Activated CD4-positive, alpha-beta T cell treated with anti-CD3 and anti-CD28 coated beads, Interleukin-2, amount 50 U/mL, for 16 hours (primary cell): ENCODE measurements around the gene DENND4A.
"Not testable (repeated sequence)": the region's sequence is repeated elsewhere in the genome, so short reads cannot be mapped to it uniquely, and the experiment has no call there.

ENCODE experiments used
- DNase-seq: peaks from one replicate; pipeline ENCODE4 v3.0.0-alpha.2; 2020

DENND4A gene

GRCh38 chr15:65787260-65787659, 4.8 kb downstream of the DENND4A start:
- no peak for DNase-seq

DNA sequence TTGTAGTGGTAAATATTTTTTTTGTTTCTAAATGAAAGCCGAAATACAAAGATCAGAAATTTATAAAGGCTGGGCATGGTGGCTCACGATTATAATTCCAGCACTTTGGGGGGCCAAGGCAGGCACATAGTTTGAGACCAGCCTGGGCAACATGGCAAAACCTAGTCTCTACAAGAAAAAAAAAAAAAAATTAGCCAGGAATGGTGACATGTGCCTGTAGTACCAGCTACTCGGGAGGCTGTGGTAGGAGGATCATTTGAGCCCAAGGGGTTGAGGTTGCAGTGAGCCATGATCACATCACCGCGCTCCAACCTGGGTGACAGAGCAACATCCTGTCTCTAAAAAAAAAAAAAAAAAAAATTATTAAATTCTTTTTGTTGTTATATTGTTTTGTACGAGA, 6.9 kb downstream of the DENND4A start:
- no peak for DNase-seq

DNA sequence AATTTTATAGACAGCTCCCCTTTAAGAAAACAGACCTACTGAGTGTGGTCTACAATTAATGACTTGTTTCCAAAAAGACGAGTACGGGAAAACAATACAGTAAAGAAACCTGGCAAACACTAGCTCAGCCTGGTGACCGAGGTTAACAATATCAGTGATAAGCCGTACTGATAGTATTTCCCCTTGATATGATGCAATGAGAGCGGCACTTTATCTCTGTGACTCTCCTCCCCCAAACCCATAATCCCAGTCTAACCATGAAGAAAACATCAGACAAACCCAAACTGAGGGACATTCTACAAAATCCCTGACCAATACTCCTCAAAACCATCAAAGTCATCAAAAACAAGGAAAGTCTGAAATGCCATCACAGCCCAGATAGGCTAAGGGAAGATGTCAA, 8.2 kb downstream of the DENND4A start:
- DNase-seq, result no peak

- no peak for DNase-seq
Measured at GRCh38 chr15:65782096-65782495, 10.0 kb downstream of the DENND4A start.

- DNase-seq, result not testable (repeated sequence)
Measured at GRCh38 chr15:65778701-65779100, 13.4 kb downstream of the DENND4A start.

GRCh38 chr15:65778269-65778668, 13.8 kb downstream of the DENND4A start:
- no peak for DNase-seq

DNA sequence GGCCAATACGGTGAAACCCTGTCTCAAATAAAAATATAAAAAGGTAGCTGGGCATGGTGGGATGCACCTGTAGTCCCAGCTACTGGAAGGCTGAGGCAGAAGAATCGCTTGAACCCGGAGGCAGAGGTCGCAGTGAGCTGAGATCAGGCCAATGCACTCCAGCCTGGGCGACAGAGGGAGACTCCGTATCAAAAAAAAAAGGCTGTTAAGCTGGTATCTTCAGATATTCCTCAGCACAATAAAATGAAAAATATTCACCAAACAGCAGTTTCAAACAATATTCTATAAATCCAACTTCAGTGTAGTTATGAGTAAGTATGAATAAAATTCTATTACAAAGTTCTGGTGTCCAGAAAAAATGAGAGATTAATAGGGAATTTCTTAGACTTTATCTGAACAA, 14.2 kb downstream of the DENND4A start:
- DNase-seq, result no peak

GRCh38 chr15:65777053-65777452, 15.0 kb downstream of the DENND4A start:
- no peak for DNase-seq

DNA sequence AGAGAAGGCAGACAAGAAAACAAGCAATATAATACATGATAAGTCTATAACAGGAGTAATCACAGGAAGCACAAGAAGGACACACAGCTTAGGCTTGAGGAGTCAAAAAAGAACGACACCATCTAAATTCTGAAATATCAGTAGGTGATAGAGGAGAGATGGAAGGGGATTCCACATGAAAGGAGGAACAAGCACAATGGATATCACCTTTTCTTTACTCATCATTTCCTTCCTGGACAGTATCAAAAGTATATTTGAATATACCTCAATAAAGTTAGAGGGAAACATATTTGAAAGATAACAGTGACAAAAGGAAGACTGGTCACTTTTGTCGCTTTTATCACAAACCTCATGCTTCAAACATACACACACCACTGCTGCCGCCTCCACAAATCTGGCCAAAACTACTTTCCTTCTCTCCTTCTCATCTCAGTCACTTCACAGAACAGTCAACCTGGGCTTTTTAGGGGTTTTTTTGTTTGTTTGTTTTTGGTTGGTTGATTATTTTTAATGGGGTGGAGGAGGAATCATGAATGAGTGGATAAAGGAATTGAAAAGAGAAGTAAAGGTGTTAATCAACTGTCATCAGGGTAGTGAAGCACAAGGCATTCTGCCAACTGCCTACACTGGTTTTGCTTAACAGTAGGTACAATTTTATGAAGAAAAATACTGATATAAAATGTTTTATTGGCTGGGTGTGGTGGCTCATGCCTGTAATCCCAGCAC, 18.5 kb downstream of the DENND4A start:
- DNase-seq, result peak; percentile 35

DNA sequence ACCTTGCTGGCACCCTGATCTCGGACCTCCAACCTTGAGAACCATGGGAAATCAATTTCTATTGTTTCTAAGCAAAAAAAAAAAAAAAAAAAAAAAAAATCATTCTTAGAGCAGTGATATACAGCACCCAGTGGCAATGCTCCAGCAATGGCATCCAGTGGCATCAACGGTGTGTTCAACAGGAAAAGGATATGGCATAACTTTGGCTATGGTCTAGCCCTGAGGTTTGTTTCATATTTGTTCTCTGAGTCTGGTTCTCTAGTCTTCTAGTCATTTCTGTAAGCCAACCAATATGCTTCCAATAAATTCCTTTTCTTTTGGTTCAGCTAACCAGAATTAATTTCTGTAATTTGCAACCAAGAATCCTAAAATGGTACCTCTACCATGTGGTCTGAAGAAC, 19.2 kb downstream of the DENND4A start:
- DNase-seq, result peak; percentile 40

DNA sequence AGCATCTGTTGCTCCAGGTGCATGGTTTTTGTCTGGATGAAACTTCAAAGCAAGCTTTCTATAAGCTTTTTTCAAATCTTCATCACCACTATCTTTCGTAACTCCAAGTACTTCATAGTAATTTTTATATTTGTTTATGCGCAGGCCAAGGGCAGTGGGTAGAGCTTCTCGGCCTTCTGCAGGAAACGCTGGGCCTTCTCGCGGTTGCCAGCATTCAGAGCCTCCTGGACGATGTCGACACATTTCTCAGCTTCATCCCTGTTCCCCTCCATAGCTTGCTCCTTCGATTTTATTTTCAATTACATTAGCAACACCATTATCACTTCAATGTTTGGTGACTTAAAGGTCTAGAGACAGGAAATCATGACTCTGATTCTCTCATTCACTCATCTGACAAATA, 20.2 kb downstream of the DENND4A start:
- DNase-seq, result no peak

DNA sequence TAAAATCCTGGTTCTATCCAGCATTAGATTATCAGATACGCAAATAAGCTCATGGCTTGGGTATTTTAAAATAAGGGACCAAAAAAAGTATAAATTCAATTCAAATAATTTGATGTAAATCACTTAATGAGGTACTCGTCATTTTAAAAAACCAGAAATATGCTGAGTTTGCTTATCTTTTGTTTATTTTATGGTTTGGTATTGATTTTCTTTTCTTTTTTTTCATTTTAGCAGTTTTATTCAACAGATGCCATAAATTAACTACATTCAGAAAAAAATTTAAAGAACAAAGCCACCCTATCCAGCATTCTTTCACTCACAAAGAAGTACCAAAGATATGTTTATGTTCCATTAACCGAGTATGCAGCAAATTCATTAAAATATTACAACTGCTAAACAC, 22.6 kb downstream of the DENND4A start:
- no peak for DNase-seq

DNA sequence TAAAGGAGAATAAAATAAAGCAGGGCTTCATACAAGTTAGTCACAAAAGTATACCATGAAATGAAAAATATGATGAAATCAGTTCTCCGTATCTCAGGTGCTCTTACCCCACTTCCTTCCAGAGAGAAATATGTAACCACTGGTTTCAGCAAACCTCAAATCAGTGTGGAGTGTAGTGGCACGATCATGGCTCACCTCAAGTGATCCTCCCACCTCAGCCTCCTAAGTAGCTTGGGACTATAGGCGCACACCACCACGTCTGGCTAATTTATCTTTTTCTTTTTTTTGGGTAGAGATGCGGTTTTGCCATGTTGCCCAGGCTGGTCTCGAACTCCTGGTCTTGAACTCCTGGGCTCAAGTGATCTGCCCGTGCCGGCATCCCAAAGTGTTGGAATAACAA, 24.2 kb downstream of the DENND4A start:
- DNase-seq, result peak; percentile 69

- no peak for DNase-seq
Measured at GRCh38 chr15:65767264-65767595, 24.9 kb downstream of the DENND4A start.

- DNase-seq, result no peak
Measured at GRCh38 chr15:65766422-65767263, 25.4 kb downstream of the DENND4A start.

DNA sequence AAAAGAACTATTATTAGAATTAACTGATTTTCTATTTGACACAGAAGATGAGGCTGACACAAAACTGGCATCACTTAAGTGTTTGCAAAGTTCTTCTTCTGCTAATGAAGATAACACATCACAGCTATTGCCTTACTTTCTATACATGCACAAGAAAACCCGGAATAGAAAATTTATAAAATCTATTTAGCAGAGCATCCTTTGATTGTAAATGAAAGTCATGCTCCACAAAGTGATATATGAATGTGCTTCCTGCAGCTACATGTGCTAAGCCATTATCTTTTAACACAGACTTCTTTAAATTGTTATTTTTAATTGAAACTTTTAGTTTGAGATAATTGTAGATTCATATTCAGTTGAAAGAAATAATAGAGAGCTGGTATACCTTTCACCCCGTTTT, 27.0 kb downstream of the DENND4A start:
- no peak for DNase-seq

DNA sequence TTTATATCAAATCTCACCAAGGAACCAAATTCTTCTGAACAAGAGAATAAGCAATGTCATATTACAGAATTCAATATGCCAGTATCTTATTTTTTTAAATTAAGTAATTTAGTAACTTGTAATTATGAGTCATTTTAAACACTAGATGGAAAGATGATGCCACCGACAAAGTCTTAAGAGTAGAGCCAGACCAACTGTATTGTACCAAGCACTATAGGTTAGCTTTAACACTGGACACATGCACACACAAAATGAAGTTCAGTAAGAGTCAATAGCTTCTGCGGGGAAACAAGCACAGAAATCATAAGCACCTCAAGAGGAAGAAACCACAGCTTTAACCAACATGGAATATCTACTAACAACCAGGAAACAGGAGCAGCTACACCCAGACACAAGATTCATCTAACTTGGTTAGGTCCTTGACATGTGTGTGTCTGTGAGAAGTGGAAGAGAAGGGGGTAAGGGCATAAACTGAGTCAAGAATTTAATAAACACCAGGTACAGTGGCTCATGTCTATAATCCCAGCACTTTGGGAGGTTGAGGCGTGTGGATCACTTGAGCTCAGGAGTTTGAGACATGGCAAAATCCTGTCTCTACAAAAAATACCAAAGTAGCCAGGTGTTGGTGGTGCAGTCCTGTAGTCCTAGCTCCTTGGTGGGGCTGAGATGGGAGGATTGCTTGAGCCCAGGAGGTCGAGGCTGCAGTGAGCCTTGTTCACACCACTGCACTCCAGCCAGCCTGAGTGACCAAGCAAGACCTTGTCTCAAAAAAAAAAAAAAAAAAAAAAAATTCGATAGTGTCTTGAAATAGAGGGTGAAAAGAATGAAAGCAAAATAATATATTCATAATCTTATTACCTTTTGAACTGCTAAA, 28.9 kb downstream of the DENND4A start:
- peak; percentile 31 for DNase-seq

DNA sequence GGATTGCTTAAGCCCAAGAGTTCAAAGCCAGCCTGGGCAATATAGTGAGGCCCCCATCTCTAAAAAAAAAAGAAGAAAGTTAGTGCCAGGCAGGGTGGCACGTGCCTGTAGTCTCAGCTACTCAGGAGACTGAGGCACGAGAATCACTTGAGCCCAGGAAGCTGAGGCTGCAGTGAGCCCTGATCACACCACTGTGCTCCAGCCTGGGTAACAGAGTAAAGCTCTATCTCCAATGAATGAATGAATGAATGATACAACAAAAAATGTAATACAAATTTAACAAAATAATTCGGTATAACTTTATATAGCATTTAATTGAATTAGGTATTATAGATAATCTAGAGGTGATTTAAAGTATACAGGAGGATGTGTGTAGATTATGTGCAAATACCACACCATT, 29.7 kb downstream of the DENND4A start:
- no peak for DNase-seq

DNA sequence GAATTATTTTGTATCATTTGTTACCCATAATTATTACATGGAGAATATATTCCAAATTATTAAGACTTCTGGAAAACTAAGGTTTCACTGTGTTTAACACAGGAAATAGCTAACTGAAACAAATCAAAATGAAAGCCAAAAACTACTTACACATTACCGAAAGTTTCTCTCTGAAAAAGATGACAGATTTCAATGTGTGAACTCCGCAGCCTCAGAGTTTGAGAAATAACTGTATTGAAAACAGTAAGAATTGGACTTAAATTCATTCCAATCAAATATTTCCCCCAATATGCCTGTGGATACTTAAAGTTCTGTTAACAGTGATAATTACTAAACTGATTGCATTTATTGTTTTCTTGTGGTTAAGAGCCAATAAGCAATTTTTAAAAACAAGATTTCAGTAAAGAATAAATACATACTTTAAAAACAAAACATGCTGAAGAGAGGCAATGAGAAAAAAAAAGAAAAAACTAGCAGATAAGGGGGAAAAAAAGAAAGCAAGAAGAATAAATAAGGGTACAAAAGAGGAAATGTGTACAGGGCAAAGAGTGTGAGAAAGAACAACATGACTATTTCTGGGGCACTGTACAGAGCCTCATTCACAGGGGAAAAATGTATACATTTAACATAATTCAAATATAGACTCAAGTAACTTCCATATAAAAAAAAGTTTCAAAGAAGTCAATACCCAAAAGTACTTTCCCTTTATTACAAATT, 30.7 kb downstream of the DENND4A start:
- peak; percentile 83 for DNase-seq

- DNase-seq, result no peak
Measured at GRCh38 chr15:65759441-65759840, 32.7 kb downstream of the DENND4A start.

DNA sequence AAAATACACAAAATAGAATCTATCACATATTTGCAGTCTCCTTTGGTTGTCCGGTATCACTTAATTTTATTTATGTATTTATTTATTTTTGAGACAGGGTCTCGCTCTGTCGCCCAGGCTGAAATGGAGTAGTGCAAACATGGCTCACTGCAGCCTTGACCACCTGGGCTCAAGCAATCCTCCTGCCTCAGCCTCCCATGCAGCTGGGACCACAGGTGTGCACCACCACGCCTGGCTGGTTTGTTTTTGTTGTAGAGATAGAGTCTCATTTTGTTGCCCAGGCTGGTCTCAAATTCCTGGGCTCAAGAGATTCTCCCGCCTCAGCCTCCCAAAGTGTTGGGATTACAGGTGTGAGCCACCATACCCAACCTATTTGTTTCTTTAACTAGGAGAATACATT, 33.9 kb downstream of the DENND4A start:
- DNase-seq, result no peak

DNA sequence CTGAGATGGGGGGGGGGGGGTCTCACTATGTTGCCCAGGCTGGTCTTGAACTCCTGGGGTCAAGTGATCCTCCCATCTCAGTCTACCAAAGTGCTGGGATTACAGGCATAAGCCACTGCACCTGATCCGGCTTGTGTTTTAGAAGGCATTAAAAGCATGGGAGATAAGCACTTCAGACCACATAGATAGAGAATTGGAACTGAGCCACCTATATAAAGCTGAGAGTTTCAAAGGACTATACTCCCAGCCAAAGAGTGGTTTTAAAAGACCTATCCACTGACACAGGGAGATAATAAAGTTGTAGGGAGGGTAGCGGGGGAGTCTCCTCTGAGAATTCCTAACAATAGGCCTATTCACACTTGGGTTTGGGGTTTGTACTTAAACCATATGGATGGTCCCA, 34.8 kb downstream of the DENND4A start:
- no peak for DNase-seq

- DNase-seq, result no peak
Measured at GRCh38 chr15:65752151-65752700, 39.9 kb downstream of the DENND4A start.
